ENCODE results near the gene CFAP100.

DNA sequence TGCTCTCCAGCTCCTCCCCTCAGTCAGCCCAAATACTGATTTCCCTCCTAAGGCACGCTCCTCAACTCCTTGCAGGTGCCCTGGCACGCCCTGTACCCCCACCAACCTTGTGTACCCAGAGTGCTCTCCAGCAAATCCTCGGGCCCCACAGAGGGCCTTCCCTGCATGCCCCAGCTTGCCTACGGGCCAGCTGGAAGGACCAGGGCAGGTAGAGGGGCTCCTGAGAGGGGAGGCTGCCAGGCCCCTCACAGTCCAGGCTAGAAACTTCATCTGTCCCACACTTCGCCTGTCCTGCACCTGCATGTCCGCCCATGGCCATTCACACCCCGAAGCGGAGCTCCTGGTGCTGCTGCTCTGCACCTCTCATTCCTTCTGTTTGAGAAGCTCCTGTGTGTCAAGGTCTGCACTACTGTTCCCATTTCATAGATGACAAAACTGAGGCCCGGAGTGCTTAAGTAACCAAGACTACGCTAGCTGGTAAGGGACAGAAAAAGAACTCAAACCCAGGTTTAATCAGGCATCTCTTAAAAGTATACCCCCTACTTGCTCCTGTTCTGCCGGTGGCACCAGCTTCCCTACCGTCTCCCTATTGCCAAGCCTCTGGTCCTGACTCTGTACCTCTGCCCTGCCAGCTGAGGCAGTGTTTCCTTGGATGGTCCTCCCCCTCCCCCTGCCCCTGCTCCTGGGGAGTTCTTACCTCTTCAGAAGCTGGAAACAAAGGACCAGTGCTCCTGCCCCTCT, 45.4 kb downstream of the CFAP100 start:
- TF ChIP-seq YY1 (IDR thresholded peaks at IDR 0.05; ENCODE audit: insufficient read depth, insufficient read length) (no peak), ZNF274 (IDR thresholded peaks at IDR 0.05; ENCODE audit: low read depth, low read length) (no peak), SUZ12 (IDR thresholded peaks at IDR 0.05; ENCODE audit: extremely low read depth, insufficient read depth, insufficient read length) (no peak)
